ENCODE results near the gene BID. TPM values are rescaled to one million over a fixed set of nuclear protein-coding genes. Genes with fewer than 3 reads are reported as not detected.

The BID gene
- total RNA-seq, 4 donors from 2014 or later: 11.8 to 26.6 (median 18.4) TPM

DNA sequence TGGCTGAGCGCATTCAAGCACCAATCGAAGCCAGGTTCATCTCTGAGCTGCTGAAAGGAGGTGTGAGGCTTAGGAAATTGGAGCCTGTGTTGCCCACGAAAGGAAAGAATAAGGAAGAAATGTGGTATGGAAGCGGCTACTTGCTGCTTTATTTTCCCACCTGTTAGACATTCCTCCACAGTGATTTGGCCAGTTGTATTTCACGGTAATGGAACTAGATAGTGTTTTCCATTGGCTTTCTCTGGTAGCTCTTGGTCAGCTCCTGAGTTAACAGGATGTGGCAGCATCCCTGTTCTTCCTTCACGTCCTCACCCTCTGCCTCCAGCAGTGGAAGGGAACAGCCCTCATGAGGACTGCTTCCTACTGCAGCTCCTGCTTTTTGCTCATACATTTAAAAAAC is 44.7 kb downstream of the BID start:
- Histone ChIP-seq H3K9me3 (no peaks in the 10 kb centered on the region), H3K4me3 (no peak overlapping the region), H3K36me3 (peaks cover 77% of the 10 kb centered on the region), H3K27me3 (no peaks in the 10 kb centered on the region), H3K4me1 (no peaks in the 10 kb centered on the region), H3K27ac (no peak overlapping the region)
- WGBS: 81% methylated on average over 6 of the region's 6 CpGs
- TF ChIP-seq EP300 (IDR thresholded peaks at IDR 0.05) (no peak), POLR2AphosphoS5 (IDR thresholded peaks at IDR 0.05) (no peak), CTCF (IDR thresholded peaks at IDR 0.05) (no peak), POLR2A (IDR thresholded peaks at IDR 0.05) (no peak)
- DNase-seq (ENCODE audit: low spot score in 2 of 2): no peak

DNA sequence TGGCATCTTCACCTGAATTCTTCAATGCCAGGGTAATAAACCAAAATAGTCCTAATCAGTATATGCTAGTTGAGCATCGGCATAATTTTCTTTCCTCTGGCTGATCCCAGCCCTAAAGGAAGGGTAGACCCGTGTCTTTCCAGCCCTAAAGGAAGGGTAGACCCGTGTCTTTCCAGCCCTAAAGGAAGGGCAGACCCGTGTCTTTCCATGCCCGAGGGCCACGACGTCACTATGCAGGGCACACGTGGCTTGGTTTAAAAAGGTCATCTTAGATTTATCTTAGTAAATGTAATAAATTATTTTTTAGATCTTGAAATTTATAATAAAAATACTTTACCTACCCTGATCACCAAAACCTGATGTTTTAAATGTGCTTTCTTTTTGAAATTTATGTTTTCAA is 45.5 kb downstream of the BID start:
- WGBS: 77% methylated on average over 8 of the region's 8 CpGs
- DNase-seq (ENCODE audit: low spot score in 2 of 2): no peak
- H3K4me1 ChIP-seq: no peaks in the 10 kb centered on the region
- TF ChIP-seq CTCF (IDR thresholded peaks at IDR 0.05): no peak
- TF ChIP-seq EP300 (IDR thresholded peaks at IDR 0.05): no peak
- TF ChIP-seq POLR2A (IDR thresholded peaks at IDR 0.05): no peak
- TF ChIP-seq POLR2AphosphoS5 (IDR thresholded peaks at IDR 0.05): no peak
- peaks cover 69% of the 10 kb centered on the region for H3K36me3 ChIP-seq
- no peaks in the 10 kb centered on the region for H3K9me3 ChIP-seq
- H3K4me3 ChIP-seq: no peak overlapping the region
- H3K27me3 ChIP-seq: no peaks in the 10 kb centered on the region
- H3K27ac ChIP-seq: no peak overlapping the region

GRCh38 chr22:17726928-17727897 is 47.1 kb downstream of the BID start:
- TF ChIP-seq POLR2A (IDR thresholded peaks at IDR 0.05) (no peak), POLR2AphosphoS5 (IDR thresholded peaks at IDR 0.05) (no peak), EP300 (IDR thresholded peaks at IDR 0.05) (no peak), CTCF (IDR thresholded peaks at IDR 0.05) (no peak)
- Histone ChIP-seq H3K27me3 (no peaks in the 10 kb centered on the region), H3K4me3 (no peak overlapping the region), H3K4me1 (no peaks in the 10 kb centered on the region), H3K9me3 (no peaks in the 10 kb centered on the region), H3K27ac (no peak overlapping the region), H3K36me3 (peaks cover 61% of the 10 kb centered on the region)
- DNase-seq (ENCODE audit: low spot score in 2 of 2): no peak
- WGBS: 78% methylated on average over 16 of the region's 18 CpGs

GRCh38 chr22:17726006-17726927 is 48.0 kb downstream of the BID start:
- H3K27me3 ChIP-seq: no peaks in the 10 kb centered on the region
- DNase-seq (ENCODE audit: low spot score in 2 of 2): no peak
- WGBS: 87% methylated on average over 13 of the region's 13 CpGs
- H3K36me3 ChIP-seq: peaks cover 52% of the 10 kb centered on the region
- no peaks in the 10 kb centered on the region for H3K4me1 ChIP-seq
- H3K27ac ChIP-seq: no peak overlapping the region
- H3K9me3 ChIP-seq: no peaks in the 10 kb centered on the region
- no peak for TF ChIP-seq EP300 (IDR thresholded peaks at IDR 0.05)
- no peak for TF ChIP-seq CTCF (IDR thresholded peaks at IDR 0.05)
- no peak for TF ChIP-seq POLR2A (IDR thresholded peaks at IDR 0.05)
- TF ChIP-seq POLR2AphosphoS5 (IDR thresholded peaks at IDR 0.05): no peak
- H3K4me3 ChIP-seq: no peak overlapping the region

- TF ChIP-seq POLR2A (IDR thresholded peaks at IDR 0.05) (no peak), CTCF (IDR thresholded peaks at IDR 0.05) (no peak), POLR2AphosphoS5 (IDR thresholded peaks at IDR 0.05) (no peak), EP300 (IDR thresholded peaks at IDR 0.05) (no peak)
- no peaks in the 10 kb centered on the region for H3K27me3 ChIP-seq
- no peak overlapping the region for H3K4me3 ChIP-seq
- H3K4me1 ChIP-seq: no peaks in the 10 kb centered on the region
- no peak overlapping the region for H3K27ac ChIP-seq
- H3K36me3 ChIP-seq: peaks cover 46% of the 10 kb centered on the region
- no peak for DNase-seq (ENCODE audit: low spot score in 2 of 2)
- no peaks in the 10 kb centered on the region for H3K9me3 ChIP-seq
These were observed 48.8 kb downstream of the BID start for GRCh38 chr22:17725500-17725796.

All from suprapubic skin (tissue), 4 donors.